SHP77 (cell line): Measurements from ENCODE around the gene PHRF1.

Experiments
- DNase-seq, 2 experiments: peaks; one replicate each; lab custom pipeline; 2025; lab: John Stamatoyannopoulos, UW

PHRF1 gene, protein sequence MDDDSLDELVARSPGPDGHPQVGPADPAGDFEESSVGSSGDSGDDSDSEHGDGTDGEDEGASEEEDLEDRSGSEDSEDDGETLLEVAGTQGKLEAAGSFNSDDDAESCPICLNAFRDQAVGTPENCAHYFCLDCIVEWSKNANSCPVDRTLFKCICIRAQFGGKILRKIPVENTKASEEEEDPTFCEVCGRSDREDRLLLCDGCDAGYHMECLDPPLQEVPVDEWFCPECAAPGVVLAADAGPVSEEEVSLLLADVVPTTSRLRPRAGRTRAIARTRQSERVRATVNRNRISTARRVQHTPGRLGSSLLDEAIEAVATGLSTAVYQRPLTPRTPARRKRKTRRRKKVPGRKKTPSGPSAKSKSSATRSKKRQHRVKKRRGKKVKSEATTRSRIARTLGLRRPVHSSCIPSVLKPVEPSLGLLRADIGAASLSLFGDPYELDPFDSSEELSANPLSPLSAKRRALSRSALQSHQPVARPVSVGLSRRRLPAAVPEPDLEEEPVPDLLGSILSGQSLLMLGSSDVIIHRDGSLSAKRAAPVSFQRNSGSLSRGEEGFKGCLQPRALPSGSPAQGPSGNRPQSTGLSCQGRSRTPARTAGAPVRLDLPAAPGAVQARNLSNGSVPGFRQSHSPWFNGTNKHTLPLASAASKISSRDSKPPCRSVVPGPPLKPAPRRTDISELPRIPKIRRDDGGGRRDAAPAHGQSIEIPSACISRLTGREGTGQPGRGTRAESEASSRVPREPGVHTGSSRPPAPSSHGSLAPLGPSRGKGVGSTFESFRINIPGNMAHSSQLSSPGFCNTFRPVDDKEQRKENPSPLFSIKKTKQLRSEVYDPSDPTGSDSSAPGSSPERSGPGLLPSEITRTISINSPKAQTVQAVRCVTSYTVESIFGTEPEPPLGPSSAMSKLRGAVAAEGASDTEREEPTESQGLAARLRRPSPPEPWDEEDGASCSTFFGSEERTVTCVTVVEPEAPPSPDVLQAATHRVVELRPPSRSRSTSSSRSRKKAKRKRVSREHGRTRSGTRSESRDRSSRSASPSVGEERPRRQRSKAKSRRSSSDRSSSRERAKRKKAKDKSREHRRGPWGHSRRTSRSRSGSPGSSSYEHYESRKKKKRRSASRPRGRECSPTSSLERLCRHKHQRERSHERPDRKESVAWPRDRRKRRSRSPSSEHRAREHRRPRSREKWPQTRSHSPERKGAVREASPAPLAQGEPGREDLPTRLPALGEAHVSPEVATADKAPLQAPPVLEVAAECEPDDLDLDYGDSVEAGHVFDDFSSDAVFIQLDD (N-terminal part only)

GRCh38 chr11:575996-576768 lies at the start of gene PHRF1:
Gene PHRF1, plus strand, starts transcription at chr11:576470. Its CDS starts 5,043 bp downstream, at chr11:581513.
- peak; percentile 61 to 65 for DNase-seq

DNA sequence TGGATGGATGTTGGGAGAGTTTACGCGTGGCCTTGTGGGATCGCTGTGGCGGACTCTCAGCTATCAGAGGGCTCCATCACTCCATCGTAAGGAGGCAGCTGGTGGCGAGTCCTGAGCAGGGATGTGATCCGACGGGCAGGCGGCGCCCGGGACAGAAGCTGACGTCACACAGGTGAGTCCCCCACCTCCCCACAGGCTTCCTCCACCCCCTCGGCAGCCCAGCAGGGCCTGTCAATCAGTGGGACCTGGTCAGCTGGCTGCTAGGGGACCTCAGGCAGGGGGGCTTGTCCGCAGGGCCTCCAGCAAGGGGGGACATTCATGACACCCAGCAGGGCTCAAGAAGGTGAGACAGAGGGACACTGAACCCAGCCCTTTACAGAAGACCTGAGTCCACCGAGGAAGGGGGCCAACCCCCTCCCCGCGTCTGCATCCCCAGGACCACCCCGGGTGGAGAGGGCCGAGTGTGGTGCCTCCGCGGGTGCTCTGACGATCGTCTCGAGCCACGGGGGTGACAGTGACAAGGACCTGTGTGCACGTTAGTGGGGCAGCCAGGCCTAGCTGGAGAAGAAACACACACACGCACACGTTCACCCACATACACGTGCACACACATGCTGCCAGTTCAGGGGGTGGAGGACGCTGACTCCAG lies 48.0 kb upstream of the PHRF1 start:
- no peak for DNase-seq

- peak in 1 of 2 experiments; percentile 2 for DNase-seq
Measured at GRCh38 chr11:528815-529727, 47.2 kb upstream of the PHRF1 start.

DNA sequence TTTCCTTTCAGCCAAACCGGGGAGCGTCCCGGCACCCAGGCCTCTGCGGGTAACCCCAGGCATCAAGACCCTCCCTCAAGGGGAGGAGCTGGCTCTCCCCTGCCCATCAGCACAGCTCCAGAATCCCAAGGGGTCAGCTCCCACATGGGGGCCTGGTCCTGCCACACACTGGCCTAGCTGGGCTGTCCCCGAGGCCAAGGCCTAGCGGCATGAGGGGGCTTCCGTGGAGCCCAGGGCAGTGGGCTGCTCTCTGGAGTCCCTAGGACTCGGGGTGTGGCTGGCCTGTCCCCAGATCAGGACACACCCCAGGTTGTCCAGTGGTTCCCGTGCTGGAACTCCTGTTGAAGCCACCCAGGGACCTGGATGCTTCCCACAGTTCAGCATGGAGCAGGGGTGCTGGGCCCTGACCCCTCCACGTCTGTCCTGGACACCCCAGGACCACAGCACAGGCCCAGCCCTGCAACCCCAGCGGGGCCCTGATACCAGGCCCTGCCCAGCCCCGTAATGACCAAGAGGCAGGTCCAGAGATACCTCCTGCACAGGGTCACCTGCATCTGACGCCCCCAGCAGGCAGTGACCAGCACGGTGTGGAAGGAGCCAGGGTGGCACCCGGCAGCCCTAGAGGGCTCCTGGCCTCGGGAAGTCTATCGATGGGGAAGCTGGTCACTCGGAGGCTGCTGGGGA lies 46.4 kb upstream of the PHRF1 start:
- DNase-seq = no peak

DNA sequence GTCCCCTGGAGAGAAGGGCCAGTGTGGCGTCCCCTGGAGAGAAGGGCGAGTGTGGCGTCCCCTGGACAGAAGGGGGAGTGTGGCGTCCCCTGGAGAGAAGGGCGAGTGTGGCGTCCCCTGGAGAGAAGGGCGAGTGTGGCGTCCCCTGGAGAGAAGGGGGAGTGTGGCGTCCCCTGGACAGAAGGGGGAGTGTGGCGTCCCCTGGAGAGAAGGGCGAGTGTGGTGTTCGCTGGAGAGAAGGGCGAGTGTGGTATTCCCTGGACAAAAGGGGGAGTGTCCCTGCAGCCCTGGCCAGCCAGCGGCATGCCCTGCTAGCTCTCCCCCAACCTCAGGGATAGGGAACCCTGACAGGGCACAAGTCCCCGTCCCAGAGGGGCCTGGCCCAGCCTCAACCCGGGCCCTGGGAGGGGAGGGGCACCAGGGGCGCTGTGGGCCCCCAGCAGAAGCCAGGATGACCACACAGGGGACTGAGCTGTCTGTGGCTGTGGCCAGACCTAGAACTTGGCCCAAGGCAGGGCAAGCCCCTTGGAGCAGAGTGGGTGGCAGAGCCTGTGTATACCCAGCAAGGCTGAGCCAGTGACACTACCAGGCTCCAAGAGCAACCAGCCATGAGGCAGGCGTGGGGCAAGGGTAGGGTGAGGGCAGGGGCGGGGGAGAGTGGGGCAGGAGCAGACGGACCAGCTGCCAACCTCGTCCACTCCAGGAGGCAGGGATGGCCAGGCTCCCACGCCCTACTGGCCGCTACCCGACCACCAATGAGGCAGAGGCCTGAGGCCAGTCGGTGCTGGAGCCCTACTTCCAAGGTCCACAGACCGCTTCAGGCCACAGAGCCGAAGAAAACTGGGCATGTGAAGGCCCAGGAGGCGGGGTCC lies 45.1 kb upstream of the PHRF1 start:
- no peak for DNase-seq

DNA sequence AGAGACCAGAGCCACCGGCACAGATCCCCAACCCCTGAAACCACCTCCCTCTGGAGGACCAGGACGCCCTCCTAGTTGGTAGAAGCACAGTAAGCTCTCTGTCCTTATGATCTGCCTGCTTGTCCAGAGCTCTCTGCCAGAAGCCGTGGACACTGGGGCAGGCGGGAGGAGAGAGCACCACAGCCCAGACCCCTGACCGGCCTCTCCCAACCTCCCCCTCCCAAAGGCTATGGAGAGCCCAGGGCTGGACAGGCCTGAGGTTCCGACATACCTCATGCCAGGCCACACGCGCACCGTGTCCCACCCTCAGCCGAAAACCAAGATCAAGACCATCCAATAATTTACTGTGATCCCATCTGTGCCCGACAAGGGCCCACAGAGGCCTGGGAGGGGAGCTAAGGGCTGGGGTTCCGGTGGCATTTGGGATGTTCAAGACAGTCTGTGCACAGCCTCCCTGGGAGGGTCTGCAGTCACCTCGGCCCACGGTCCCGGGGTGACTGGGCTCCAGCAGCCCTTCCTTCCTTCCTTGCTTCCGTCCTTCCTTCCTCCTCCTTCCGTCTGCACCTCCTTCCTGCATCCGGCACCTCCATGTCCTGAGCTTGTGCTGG lies 44.2 kb upstream of the PHRF1 start:
- DNase-seq = no peak

- no peak for DNase-seq
Measured at GRCh38 chr11:532527-532985, 43.7 kb upstream of the PHRF1 start.

DNA sequence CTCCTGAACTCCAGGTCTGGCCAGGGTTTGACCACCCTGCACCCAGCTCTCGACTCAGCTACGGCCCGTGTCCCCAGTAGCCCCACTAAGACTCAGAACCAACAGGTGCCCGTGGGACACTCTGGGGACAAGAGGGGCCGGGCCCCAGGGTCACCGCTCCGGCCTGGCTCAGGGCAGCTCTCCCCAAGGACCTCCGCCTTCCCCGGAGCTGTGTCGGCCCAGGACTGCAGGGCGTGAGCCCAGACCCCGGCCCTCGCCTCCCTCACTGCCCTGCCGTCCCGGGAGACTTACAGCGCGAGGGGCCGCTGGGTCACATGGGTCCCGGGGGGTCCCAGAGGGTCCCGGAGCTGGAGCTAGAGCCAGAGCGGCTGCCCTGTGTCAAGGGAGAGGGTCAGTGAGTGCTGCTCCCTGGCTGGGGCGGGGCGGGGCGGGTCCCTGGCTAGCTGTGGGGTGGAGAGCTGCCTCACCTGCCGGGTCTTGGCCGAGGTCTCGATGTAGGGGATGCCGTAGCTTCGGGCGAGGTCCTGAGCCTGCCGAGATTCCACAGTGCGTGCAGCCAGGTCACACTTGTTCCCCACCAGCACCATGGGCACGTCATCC lies 43.2 kb upstream of the PHRF1 start:
- no peak for DNase-seq

DNA sequence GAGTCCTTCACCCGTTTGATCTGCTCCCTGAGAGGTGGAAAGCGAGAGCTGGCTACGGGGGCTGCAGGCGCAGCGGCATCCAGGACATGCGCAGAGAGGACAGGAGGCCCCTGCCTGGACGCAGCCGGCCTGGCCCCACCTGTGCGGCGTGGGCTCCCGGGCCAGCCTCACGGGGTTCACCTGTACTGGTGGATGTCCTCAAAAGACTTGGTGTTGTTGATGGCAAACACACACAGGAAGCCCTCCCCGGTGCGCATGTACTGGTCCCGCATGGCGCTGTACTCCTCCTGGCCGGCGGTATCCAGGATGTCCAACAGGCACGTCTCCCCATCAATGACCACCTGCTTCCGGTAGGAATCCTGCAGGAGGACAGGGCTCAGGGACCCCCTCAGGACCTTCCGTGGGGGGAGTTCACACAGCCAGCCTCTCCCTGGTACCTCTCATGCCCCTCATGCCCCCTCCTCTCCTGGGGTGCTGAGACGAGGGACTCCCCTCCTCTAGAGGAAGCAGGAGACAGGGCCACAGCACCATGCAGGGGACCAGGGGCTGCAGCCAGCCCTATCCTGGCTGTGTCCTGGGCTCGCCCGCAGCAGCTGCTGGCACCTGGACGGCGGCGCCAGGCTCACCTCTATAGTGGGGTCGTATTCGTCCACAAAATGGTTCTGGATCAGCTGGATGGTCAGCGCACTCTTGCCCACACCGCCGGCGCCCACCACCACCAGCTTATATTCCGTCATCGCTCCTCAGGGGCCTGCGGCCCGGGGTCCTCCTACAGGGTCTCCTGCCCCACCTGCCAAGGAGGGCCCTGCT lies 42.5 kb upstream of the PHRF1 start:
- DNase-seq = no peak

DNA sequence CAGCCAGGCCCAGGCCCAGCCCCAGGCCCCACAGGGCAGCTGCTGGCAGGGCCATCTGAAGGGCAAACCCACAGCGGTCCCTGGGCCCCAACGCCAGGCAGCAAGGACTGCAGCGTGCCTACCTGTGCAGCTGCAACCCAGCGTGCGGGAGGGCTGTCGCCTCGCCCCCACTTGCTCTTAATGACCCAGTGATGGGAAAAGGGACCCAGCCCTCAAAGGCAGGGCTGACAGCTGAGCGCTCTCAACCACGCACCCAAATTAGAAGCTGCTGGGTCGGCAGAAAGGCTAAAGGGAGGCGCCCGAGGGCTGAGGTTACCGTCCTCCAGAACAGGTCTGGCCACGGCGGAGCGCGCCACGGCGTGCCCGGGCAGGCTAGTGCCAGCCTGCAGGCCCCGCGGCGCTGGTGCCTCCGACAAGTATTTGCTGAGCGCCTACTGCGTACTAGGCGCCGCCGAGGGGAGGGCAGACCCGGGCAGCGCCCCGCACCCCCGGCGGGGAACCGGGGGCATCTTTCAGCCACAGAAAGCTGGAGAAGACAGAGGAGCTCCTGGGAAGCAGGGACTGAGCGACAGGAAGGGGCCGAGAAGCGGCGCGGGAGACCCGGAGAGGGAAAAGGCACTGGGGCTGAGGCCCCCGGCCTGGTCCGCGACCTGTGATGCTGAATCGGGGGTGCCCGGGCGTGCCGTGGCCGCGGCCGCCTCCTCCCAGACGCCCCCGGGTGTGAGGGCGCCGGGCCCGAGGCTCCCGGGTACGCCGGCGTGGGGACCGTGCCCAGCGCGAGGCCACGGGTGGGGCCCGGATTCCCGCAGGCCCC lies 41.7 kb upstream of the PHRF1 start:
- DNase-seq = no peak

GRCh38 chr11:535210-535518 lies 41.1 kb upstream of the PHRF1 start:
- no peak for DNase-seq

DNA sequence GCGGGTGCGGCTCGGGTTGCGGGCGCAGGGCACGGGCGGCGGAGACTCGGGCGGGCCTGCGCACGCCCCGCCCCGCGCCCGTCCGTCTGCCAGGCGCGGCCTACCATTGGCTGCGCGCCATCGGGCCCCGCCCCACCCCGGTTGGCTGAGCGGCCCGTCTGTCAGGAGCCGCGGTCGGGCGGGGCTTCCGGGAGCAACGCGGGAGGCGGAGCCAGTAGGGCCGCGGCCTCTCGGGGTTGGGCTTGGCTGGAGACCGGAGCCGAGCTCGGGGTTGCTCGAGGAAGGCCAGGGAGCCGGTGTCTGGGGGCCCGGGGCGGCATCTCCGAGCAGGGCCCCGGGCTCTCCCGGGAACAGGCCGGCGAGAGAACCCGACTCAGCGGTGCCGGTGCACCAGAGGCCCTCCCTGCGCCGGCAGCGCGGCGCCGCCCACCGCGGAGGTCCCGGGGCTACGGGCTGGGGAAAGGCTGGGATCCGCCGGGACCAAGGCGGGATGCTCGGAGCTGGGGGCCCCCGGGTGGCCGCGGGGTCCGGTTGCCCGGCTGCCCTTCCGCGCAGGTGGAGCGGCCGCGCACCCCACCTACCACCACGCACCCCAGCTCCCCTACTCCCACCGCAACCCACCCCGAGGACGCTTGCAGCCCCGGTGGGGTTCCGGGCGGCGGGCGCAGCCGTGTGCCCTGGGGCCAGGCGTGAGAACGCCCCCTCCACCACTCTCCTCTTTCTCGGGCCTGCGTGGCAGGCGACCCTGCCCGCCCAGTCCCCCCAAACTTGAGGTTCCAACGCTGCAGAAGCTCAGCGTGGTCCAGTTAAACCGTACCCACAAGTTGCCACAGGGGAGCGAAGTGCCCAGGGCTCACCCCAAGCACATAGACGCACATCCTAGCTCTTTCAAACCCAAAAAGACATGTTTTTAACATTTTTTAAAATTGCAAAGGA lies 40.5 kb upstream of the PHRF1 start, which contains the start of gene HRAS:
Gene HRAS, minus strand, starts transcription at position 58 of the 936 bp plus-strand sequence.
- peak; percentile 37 to 70 for DNase-seq

- DNase-seq = peak; percentile 39 to 61
Measured at GRCh38 chr11:536841-537621, 39.2 kb upstream of the PHRF1 start, which contains the start of gene LRRC56. Gene LRRC56, plus strand, starts transcription at chr11:537527. Its CDS starts 3,158 bp downstream, at chr11:540685.
